Esophagus squamous epithelium (tissue), 4 donors: Measurements from ENCODE around the gene TMEM223.

Experiments
- CTCF ChIP-seq, 6 experiments: fragments of 450-650 bp in 4 of 6; fragments of 200-600 bp in 2 of 6; sonication (generic) in 2 of 6; IDR thresholded peaks; one replicate each; pipeline ENCODE4 v1.5.1; 2016 to 2019; ENCODE audit warnings: antibody characterized with exemption in 6 of 6, mild to moderate bottlenecking in 4 of 6, moderate library complexity in 4 of 6
- POLR2A ChIP-seq, 4 donors: fragments of 450-650 bp; IDR thresholded peaks; one replicate each; pipeline ENCODE4 v1.6.1; 2017; ENCODE audit warnings: antibody characterized with exemption in 4 of 4, mild to moderate bottlenecking in 4 of 4, moderate library complexity in 3 of 4

- TF ChIP-seq CTCF (IDR thresholded peaks at IDR 0.05) (no peak), POLR2A (IDR thresholded peaks at IDR 0.05) (no peak)
Measured at GRCh38 chr11:62823677-62824076, 31.9 kb upstream of the TMEM223 start.
